ENCODE results near the gene LRRFIP1. TPM values are rescaled to one million over a fixed set of nuclear protein-coding genes. Genes with fewer than 3 reads are reported as not detected.

Gene LRRFIP1
- total and polyA plus RNA-seq, 9 of the 15 experiments (the other 6 are each of a cell fraction or from before 2014, with no cell fraction given): 13.1 to 45.2 (median 31.3) TPM

DNA sequence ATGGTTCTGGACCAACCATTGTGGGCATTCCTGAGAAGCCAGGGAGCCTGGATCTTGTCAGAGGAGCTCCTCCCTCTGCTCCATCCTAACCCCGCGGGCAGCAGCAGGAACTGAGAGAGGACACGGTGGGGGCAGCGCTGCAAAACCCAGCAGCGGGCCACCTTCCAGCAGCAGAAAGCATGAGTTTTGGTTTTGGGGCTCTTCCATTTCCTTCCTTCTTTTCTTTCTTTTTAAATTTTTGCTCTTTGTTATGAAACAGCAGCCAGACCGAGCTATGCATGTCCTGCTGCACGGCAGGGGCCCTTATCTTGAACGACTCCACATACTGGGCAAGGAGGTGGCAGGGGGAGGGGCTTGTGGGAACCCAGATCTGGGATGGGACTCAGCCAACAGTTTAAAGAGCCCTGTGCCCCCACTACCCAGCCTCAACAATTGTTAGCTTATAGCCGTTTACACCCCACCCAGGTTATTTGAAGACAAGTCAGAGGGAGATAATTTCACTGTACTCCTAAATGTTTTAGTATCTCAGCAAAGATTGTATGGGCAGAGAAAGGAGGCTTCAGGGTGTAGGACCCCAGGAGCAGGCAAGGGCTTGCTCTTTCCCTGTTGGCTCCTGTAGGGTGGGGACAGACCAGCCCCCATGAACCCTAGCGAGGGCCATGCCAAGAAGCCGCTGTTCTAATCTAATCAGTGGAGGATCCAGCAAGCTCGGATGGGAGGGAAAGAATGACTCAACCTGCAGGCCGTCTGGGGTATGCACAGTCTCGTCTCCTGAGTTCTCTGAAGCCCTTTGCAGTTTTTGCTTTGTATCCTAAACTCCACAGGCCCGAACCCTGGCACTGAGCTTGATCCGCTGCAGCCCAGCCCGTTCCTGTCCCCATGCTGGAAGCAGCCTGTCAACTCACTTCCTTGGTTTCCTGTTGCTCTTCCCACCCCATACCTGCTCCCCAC, 75.3 kb downstream of the LRRFIP1 start (continued):
- TF ChIP-seq ELK1 (CRISPR knock-in tag; IDR thresholded peaks at IDR 0.05) (no peak), ZNF717 (CRISPR knock-in tag; IDR thresholded peaks at IDR 0.05) (no peak), ZNF134 (CRISPR knock-in tag; conservative IDR thresholded peaks at IDR 0.05) (no peak), BCL6 (CRISPR knock-in tag; IDR thresholded peaks at IDR 0.05) (no peak), CHCHD3 (CRISPR knock-in tag; IDR thresholded peaks at IDR 0.05) (no peak), NRF1 (conservative IDR thresholded peaks at IDR 0.05 in 1 of 2, IDR thresholded peaks at IDR 0.05 in 1 of 2) (no peak), CBFA2T3 (IDR thresholded peaks at IDR 0.05) (peak; percentile 13; the same call in 1 of the 2 replicates), NFATC3 (IDR thresholded peaks at IDR 0.05) (peak; percentile 61; the same call in 1 of the 2 replicates), POLR2AphosphoS5 (IDR thresholded peaks at IDR 0.05; ENCODE audit: control insufficient read depth, insufficient read depth, low read depth, low read length) (no peak), CHAMP1 (IDR thresholded peaks at IDR 0.05) (no peak), ZNF57 (CRISPR knock-in tag; IDR thresholded peaks at IDR 0.05) (no peak), RBM25 (IDR thresholded peaks at IDR 0.05; ENCODE audit: low read depth, low read length, severe bottlenecking) (no peak), MNT (conservative IDR thresholded peaks at IDR 0.05) (no peak), ZNF212 (CRISPR knock-in tag; IDR thresholded peaks at IDR 0.05) (no peak), ZFP36 (IDR thresholded peaks at IDR 0.05; ENCODE audit: low read depth, low read length, partially characterized antibody) (no peak)
- TF ChIP-seq, protein P1, sequence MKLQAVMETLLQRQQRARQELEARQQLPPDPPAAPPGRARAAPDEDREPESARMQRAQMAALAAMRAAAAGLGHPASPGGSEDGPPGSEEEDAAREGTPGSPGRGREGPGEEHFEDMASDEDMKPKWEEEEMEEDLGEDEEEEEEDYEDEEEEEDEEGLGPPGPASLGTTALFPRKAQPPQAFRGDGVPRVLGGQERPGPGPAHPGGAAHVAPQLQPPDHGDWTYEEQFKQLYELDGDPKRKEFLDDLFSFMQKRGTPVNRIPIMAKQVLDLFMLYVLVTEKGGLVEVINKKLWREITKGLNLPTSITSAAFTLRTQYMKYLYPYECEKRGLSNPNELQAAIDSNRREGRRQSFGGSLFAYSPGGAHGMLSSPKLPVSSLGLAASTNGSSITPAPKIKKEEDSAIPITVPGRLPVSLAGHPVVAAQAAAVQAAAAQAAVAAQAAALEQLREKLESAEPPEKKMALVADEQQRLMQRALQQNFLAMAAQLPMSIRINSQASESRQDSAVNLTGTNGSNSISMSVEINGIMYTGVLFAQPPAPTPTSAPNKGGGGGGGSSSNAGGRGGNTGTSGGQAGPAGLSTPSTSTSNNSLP (IDR thresholded peaks at IDR 0.05; ENCODE audit: borderline replicate concordance, low read depth, low read length): no peak
- TF ChIP-seq, protein P2, sequence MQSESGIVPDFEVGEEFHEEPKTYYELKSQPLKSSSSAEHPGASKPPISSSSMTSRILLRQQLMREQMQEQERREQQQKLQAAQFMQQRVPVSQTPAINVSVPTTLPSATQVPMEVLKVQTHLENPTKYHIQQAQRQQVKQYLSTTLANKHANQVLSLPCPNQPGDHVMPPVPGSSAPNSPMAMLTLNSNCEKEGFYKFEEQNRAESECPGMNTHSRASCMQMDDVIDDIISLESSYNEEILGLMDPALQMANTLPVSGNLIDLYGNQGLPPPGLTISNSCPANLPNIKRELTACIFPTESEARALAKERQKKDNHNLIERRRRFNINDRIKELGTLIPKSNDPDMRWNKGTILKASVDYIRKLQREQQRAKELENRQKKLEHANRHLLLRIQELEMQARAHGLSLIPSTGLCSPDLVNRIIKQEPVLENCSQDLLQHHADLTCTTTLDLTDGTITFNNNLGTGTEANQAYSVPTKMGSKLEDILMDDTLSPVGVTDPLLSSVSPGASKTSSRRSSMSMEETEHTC (IDR thresholded peaks at IDR 0.05): no peak
- TF ChIP-seq, protein P3, sequence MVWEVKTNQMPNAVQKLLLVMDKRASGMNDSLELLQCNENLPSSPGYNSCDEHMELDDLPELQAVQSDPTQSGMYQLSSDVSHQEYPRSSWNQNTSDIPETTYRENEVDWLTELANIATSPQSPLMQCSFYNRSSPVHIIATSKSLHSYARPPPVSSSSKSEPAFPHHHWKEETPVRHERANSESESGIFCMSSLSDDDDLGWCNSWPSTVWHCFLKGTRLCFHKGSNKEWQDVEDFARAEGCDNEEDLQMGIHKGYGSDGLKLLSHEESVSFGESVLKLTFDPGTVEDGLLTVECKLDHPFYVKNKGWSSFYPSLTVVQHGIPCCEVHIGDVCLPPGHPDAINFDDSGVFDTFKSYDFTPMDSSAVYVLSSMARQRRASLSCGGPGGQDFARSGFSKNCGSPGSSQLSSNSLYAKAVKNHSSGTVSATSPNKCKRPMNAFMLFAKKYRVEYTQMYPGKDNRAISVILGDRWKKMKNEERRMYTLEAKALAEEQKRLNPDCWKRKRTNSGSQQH (CRISPR knock-in tag; IDR thresholded peaks at IDR 0.05): no peak

Data from K562 (cell line).